GM12878 (cell line): ENCODE measurements around the gene CDPF1. TPM values are rescaled to one million over a fixed set of nuclear protein-coding genes. Genes with fewer than 3 reads are reported as not detected.

Source experiments
- BCL11A ChIP-seq: IDR thresholded peaks from 2 replicates; pipeline ENCODE4 v1.6.1; 2011; ENCODE audit warnings: low read depth, low read length
- BHLHE40 ChIP-seq, 2 experiments: fragments of 450-650 bp in 1 of 2; IDR thresholded peaks; 2 replicates each; pipeline ENCODE4 v1.6.1; 2011 to 2017; ENCODE audit warnings: low read depth in 2 of 2, borderline replicate concordance in 1 of 2, improper control_type of control experiment in 1 of 2, low read length in 1 of 2, mild to moderate bottlenecking in 1 of 2
- CBFB ChIP-seq: IDR thresholded peaks from 2 replicates; pipeline ENCODE4 v1.6.1; 2016; ENCODE audit warnings: antibody characterized with exemption, low read depth
- CEBPB ChIP-seq, 2 experiments: fragments of 150-350 bp in 1 of 2; IDR thresholded peaks; 2 replicates each; pipeline ENCODE4 v1.6.1; 2012 to 2014; ENCODE audit warnings: low read depth in 2 of 2, low read length in 2 of 2, borderline replicate concordance in 1 of 2, inconsistent platforms in 1 of 2
- CHD1 ChIP-seq: IDR thresholded peaks from 2 replicates; pipeline ENCODE4 v1.6.1; 2012; ENCODE audit warnings: low read depth, low read length, improper control_type of control experiment
- GABPA ChIP-seq: IDR thresholded peaks from 2 replicates; pipeline ENCODE4 v1.6.1; 2014; ENCODE audit warnings: antibody characterized with exemption, low read depth, mild to moderate bottlenecking, inconsistent platforms
- HDGF ChIP-seq: fragments of 450-650 bp; IDR thresholded peaks from 2 replicates; pipeline ENCODE4 v1.6.1; 2016; ENCODE audit warnings: antibody characterized with exemption
- IKZF1 ChIP-seq: fragments of 450-650 bp; conservative IDR thresholded peaks from 2 replicates; pipeline ENCODE4 v1.6.1; 2017; ENCODE audit warnings: antibody characterized with exemption, mild to moderate bottlenecking
- JUND ChIP-seq: IDR thresholded peaks from 2 replicates; pipeline ENCODE4 v1.6.1; 2012; ENCODE audit warnings: low read depth, mild to moderate bottlenecking, low read length, improper control_type of control experiment, moderate library complexity
- KDM1A ChIP-seq: fragments of 200-600 bp; sonication (generic); IDR thresholded peaks from 2 replicates; pipeline ENCODE4 v1.6.1; 2016; ENCODE audit warnings: borderline replicate concordance
- PAX5 ChIP-seq: IDR thresholded peaks from 2 replicates; pipeline ENCODE4 v1.6.1; 2011; ENCODE audit warnings: low read depth, low read length, borderline replicate concordance
- PAX8 ChIP-seq: fragments of 450-650 bp; IDR thresholded peaks from 2 replicates; pipeline ENCODE4 v1.6.1; 2017; ENCODE audit warnings: mild to moderate bottlenecking, moderate library complexity
- RFX5 ChIP-seq: IDR thresholded peaks from 2 replicates; pipeline ENCODE4 v1.6.1; 2011; ENCODE audit warnings: low read depth, low read length, improper control_type of control experiment
- SIN3A ChIP-seq: IDR thresholded peaks from 2 replicates; pipeline ENCODE4 v1.6.1; 2012; ENCODE audit warnings: low read depth, low read length, improper control_type of control experiment
- YY1 ChIP-seq: IDR thresholded peaks from 2 replicates; pipeline ENCODE4 v1.6.1; 2011; ENCODE audit warnings: low read depth, mild to moderate bottlenecking, low read length
- ZNF622 ChIP-seq: fragments of 450-650 bp; IDR thresholded peaks from 2 replicates; pipeline ENCODE4 v1.6.1; 2017; ENCODE audit warnings: mild to moderate bottlenecking, inconsistent platforms
- polyA plus RNA-seq, 11 experiments: library from polyadenylated mRNA; depleted of rRNA in 4 of 11; unstranded in 6 of 11; stranded (reverse) in 5 of 11; fragments of >200 nt; fragmentation: Nextera tagmentation in 4 of 11; fragmentation: Illumina TruSeq in 1 of 11; extraction: Ambion mirVana in 4 of 11; extraction: Trizol in 1 of 11; gene quantifications; 1 replicate in 1 of 11; 2 replicates in 10 of 11; pipeline versions ENCODE4 v1.2.1 to v1.2.3, GENCODE V29; 2011 to 2016; ENCODE audit warnings: inconsistent platforms in 2 of 11, missing spikeins in 2 of 11, low read depth in 1 of 11
- total RNA-seq, 4 experiments: library from RNA; depleted of rRNA in 3 of 4; stranded (reverse); fragments of >200 nt in 3 of 4; fragmentation: Illumina TruSeq in 1 of 4; extraction: Trizol in 1 of 4; gene quantifications; 2 replicates each; pipeline versions ENCODE4 v1.2.1 to v1.2.3, GENCODE V29; 2013 to 2021
- TF ChIP-seq, protein P1 (sequence below): IDR thresholded peaks from 2 replicates; pipeline ENCODE4 v1.6.1; 2012; ENCODE audit warnings: mild to moderate bottlenecking, low read depth, low read length
- TF ChIP-seq, protein P2 (sequence below): fragments of 450-650 bp; IDR thresholded peaks from 2 replicates; pipeline ENCODE4 v1.6.1; 2016; ENCODE audit warnings: mild to moderate bottlenecking
- TF ChIP-seq, protein P3 (sequence below): fragments of 450-650 bp; IDR thresholded peaks from 2 replicates; pipeline ENCODE4 v1.6.1; 2016; ENCODE audit warnings: mild to moderate bottlenecking, moderate library complexity, borderline replicate concordance
- TF ChIP-seq, protein P4 (sequence below): IDR thresholded peaks from 2 replicates; pipeline ENCODE4 v1.6.1; 2012; ENCODE audit warnings: low read depth, low read length, improper control_type of control experiment

CDPF1 gene
- total and polyA plus RNA-seq, 10 of the 15 experiments (the other 5 are each of a cell fraction or from before 2014, with no cell fraction given), result 1.0 to 22.4 (median 7.9) TPM

DNA sequence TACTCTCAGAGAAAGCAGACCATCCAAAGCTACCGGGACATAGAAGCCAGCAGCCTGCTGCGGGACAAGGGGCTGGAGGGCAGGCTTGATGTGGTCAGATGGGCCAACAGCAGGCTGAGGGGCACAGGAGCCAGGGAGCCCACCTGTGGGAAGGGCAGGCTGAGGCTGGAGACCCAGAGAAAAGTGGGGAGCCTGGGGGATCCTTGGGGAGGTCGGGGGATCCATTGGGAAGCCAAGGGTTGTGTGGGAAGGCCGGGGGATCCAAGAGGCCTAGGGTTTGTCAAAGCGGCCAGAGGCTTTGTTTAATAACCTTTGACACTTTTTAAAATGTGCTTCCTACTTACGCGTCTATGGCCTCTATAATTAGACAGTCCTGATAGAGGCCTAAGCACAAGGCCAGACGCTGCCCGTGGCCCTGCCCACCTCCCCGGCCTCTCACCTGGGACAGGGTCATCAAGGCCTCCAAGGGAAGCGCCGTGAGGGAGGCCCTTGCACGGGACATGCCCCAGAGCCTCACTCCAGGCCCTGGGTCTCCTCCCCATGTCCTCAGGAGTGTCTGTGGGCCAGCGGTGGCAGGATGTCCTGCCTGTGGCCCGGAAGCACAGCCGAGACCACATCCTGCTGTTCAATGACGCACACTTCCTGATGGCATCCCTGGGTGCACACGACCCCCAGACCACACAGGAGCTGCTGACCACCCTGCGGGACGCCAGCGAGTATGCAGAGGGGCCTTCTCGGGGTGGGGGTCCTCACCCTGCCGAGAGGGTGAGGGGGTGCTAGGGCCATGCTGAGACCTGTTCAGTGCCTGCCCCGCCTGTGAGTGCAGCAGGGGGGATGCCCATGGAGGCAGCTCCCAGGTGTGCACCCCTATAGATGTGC is 38.0 kb upstream of the CDPF1 start (continued):
- TF ChIP-seq, protein P1, sequence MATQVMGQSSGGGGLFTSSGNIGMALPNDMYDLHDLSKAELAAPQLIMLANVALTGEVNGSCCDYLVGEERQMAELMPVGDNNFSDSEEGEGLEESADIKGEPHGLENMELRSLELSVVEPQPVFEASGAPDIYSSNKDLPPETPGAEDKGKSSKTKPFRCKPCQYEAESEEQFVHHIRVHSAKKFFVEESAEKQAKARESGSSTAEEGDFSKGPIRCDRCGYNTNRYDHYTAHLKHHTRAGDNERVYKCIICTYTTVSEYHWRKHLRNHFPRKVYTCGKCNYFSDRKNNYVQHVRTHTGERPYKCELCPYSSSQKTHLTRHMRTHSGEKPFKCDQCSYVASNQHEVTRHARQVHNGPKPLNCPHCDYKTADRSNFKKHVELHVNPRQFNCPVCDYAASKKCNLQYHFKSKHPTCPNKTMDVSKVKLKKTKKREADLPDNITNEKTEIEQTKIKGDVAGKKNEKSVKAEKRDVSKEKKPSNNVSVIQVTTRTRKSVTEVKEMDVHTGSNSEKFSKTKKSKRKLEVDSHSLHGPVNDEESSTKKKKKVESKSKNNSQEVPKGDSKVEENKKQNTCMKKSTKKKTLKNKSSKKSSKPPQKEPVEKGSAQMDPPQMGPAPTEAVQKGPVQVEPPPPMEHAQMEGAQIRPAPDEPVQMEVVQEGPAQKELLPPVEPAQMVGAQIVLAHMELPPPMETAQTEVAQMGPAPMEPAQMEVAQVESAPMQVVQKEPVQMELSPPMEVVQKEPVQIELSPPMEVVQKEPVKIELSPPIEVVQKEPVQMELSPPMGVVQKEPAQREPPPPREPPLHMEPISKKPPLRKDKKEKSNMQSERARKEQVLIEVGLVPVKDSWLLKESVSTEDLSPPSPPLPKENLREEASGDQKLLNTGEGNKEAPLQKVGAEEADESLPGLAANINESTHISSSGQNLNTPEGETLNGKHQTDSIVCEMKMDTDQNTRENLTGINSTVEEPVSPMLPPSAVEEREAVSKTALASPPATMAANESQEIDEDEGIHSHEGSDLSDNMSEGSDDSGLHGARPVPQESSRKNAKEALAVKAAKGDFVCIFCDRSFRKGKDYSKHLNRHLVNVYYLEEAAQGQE, result 0 out of 2 replicates have a peak, but pooled peaks have one; percentile 17
- TF ChIP-seq BCL11A (no peak; the same call in 1 of the 2 replicates), HDGF (peak; percentile 63; the same call in 1 of the 2 replicates), JUND (no peak), KDM1A (no peak), CEBPB (IDR thresholded peaks at IDR 0.05; ENCODE audit: borderline replicate concordance in 1 of 2, low read depth in 2 of 2, low read length in 2 of 2) (no peak), GABPA (peak; percentile 89), PAX5 (peak; percentile 89; the same call in 1 of the 2 replicates), PAX8 (no peak), CHD1 (no peak), ZNF622 (no peak), RFX5 (no peak), SIN3A (no peak; the same call in 1 of the 2 replicates), BHLHE40 (IDR thresholded peaks at IDR 0.05; ENCODE audit: borderline replicate concordance in 1 of 2, low read depth in 2 of 2, low read length in 1 of 2) (peak; percentile 51 to 83; a peak in 3 of 4 replicates), YY1 (peak; percentile 60; the same call in 1 of the 2 replicates), IKZF1 (peak; percentile 77), CBFB (peak; percentile 92)
- TF ChIP-seq, protein P2, sequence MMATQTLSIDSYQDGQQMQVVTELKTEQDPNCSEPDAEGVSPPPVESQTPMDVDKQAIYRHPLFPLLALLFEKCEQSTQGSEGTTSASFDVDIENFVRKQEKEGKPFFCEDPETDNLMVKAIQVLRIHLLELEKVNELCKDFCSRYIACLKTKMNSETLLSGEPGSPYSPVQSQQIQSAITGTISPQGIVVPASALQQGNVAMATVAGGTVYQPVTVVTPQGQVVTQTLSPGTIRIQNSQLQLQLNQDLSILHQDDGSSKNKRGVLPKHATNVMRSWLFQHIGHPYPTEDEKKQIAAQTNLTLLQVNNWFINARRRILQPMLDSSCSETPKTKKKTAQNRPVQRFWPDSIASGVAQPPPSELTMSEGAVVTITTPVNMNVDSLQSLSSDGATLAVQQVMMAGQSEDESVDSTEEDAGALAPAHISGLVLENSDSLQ, result no peak
- TF ChIP-seq, protein P3, sequence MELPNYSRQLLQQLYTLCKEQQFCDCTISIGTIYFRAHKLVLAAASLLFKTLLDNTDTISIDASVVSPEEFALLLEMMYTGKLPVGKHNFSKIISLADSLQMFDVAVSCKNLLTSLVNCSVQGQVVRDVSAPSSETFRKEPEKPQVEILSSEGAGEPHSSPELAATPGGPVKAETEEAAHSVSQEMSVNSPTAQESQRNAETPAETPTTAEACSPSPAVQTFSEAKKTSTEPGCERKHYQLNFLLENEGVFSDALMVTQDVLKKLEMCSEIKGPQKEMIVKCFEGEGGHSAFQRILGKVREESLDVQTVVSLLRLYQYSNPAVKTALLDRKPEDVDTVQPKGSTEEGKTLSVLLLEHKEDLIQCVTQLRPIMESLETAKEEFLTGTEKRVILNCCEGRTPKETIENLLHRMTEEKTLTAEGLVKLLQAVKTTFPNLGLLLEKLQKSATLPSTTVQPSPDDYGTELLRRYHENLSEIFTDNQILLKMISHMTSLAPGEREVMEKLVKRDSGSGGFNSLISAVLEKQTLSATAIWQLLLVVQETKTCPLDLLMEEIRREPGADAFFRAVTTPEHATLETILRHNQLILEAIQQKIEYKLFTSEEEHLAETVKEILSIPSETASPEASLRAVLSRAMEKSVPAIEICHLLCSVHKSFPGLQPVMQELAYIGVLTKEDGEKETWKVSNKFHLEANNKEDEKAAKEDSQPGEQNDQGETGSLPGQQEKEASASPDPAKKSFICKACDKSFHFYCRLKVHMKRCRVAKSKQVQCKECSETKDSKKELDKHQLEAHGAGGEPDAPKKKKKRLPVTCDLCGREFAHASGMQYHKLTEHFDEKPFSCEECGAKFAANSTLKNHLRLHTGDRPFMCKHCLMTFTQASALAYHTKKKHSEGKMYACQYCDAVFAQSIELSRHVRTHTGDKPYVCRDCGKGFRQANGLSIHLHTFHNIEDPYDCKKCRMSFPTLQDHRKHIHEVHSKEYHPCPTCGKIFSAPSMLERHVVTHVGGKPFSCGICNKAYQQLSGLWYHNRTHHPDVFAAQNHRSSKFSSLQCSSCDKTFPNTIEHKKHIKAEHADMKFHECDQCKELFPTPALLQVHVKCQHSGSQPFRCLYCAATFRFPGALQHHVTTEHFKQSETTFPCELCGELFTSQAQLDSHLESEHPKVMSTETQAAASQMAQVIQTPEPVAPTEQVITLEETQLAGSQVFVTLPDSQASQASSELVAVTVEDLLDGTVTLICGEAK, result peak; percentile 88
- TF ChIP-seq, protein P4, sequence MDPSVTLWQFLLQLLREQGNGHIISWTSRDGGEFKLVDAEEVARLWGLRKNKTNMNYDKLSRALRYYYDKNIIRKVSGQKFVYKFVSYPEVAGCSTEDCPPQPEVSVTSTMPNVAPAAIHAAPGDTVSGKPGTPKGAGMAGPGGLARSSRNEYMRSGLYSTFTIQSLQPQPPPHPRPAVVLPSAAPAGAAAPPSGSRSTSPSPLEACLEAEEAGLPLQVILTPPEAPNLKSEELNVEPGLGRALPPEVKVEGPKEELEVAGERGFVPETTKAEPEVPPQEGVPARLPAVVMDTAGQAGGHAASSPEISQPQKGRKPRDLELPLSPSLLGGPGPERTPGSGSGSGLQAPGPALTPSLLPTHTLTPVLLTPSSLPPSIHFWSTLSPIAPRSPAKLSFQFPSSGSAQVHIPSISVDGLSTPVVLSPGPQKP, result peak; percentile 44; the same call in 1 of the 2 replicates
